ENCODE measurements around the gene MTARC2.

Gene MTARC2

DNA sequence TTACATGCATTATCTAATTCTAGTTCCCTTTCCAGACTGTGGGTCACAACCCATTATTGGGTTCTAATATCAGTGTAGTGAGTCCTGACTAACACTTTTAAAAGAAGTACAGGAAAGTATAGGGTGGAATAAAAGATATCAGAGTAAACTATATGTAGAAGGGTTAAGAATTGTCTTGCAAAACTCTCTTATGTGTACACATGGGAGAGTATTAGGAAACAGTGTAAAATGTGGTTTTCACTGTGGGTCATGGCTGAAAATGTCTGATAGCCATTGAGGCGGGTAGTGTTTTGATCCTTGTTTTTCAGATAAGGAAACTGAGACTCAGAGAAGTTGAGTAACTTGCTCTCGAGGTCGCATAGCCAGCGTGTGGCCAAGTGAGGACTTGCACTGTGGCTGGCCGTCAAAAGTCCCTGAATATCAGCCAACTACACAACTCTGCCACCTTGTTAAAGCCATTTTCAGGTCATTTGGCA, 20.0 kb downstream of the MTARC2 start:
- no peak for DNase-seq (ENCODE audit: low spot score)

DNA sequence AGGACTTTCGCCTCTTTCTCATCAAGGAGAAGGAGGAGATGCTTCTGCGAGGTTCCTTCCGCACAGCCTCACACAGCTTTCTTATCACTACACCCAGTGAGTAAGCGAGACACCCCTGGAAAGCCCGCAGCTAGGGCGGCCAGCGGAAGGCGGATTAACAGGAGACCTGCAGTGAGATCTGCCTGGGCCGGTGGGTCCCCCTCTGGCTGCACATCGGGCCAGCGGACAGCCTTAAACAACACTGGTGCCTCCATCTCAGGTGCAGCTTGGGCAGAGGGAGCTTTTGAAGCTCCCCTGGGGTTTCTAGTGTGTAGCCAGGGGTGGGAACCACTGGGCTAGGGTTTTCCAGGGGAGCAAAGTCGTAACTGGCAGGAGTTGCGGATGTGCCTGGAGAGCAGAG, 21.1 kb downstream of the MTARC2 start:
- no peak for DNase-seq (ENCODE audit: low spot score)

DNA sequence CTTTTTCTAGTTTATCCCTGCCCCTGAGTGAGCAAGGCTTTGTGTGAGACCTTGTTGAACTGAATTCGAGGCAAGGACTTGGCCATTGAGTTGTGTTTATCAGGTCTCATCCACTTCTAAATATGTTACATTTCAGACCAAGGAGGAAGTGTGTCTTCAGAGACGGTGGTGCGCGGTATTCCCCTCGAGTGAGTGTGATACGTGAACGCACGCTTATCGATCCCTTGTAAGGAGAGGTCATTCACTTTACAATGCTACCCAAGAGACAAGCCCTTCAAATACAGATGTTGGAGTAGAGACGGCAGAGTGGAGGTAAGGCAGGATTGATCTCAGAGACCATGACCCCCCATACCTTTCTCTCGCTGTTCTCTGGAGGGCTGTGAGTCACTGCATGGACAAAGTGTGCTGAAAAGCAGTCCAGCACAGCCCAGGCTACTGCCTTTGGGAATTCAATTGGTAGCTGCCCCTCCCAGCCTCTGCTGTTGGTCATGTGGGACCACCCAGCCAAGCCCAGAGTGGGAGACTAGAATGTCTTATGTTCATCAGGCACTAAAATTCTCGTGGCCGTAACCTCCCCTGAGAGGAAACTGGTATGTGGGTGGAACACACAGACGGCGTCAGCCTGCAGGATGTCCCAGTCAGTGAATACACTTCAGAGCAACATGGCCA, 22.3 kb downstream of the MTARC2 start:
- no peak for DNase-seq (ENCODE audit: low spot score)

DNA sequence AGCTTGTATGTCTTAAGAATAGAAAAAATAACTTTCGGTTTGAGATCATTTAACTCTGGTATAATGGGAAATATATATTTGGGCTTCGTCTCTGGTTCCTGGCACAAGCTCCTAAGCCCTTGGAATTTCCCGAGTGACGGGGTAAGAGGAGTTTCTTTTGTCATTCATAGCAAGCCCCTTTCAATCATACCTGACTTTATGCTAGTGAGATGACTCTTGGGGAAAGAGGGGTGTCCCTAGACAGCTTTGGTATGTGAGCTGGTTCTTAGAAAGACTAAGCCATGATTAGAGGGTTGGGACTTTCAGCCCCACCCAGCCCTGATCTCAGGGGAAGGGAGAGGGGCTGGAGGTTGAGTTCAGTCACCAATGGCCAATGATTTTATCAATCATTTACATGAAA, 24.7 kb downstream of the MTARC2 start:
- DNase-seq (ENCODE audit: low spot score) = no peak

DNA sequence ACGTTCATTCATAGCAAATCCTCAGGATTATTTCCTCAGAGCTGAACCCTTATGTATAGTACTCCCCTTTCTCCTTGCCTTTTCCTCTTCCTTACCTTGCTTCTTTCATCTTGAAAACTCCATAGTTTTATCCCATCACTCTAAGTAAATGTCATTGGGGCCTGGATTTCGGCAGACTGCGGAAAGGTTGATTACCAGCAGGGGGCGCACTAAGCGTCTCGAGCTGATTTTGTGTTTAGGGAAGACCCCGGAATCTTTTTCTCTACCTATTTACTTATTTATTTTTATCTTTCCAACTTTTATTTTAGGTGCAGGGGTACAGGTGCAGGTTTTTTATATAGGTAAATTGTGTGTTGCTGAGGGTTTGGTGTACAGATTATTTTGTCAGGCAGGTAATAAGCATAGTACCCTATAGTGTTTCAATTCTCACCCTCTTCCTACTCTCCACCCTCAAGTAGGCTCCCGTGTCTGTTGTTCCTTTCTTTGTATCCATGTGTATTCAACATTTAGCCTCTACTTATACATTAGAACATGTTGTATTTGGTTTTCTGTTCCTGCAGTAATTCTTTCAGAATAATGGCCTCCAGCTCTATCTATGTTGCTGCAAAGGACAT, 27.2 kb downstream of the MTARC2 start:
- peak; percentile 6 for DNase-seq (ENCODE audit: low spot score)

DNA sequence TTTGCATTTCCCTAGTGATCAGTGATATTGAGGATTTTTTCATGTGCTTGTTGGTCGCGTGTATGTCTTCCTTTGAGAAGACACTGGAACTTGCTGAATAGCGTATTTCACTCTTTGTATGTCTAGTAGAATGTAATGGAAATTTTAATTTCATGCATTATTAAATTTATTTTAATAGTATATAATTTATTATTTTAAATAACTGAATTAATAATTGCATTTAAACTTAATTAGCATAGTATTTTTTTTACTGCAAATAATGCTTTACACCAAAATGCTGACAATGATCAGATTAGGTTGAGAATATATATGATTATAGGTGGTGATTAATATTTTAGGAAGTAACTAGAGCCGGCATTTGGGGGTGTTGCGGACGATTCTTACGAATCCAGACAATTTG, 28.1 kb downstream of the MTARC2 start:
- DNase-seq (ENCODE audit: low spot score) = no peak

DNA sequence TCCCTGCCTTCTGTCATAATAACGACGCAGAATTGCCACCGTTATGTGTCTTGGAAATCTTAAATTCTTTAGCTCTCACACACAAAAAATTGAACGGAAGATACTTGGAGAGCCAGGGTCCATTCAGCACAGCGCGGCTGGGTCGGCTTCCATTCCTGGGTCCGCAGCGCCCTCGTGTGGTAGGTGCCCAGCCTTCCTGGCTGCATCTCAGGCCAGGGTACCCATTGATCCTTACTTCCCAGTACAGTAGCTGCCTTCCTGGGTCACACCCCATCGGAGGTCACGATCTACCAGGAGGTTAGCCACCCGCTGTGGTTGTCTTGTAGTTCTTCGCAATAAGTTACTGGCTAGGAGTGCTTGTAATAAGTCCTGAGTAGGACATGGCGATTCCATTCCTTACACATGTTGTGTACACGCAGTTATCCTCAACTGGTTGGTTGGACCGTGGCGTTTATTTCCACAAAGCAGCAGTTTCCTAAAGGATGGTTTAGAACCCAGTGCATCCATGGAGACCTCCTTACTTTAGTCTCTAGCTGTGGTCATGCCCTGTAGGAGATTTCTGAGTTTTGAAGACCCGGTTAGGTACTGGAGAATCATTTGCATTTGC, 28.7 kb downstream of the MTARC2 start:
- peak; percentile 36 for DNase-seq (ENCODE audit: low spot score)

DNA sequence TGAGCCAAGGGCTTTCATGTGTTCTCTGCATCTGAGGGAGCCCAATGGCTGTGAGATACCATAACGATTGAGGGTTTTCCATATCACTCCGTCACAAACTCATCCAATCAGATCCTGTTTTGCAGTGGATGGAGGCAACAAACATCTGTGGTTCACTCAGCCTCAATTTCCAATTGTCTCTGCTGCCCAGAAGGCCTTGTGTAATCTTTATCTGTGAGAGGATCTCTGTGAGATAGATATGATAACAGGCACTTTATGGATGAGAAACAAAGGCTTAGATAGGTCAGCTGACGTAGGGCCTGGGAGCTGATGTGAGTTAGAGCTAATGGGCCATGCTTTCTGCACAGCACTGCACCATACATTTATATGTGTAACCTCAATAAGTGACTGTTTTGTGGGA, 35.3 kb downstream of the MTARC2 start:
- DNase-seq (ENCODE audit: low spot score) = no peak

DNA sequence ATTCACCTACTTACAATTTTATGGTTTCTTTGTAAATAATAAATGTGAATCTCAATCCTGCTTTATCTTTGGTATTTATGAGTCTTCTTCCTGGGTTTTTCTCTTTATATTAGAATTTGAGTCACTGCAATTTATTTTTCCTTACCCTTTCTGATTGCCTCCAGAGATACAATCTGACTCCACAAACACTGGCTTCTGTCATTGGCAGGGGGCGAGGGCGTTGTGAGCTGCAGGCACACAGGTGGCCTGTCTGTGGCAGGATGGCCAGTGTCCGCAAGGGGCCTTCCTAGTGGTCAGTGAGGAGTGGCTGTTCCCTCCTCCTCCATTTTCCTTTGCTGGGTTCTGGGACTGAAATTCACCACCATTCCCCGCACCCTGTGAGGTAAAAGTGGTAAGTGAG, 36.6 kb downstream of the MTARC2 start:
- no peak for DNase-seq (ENCODE audit: low spot score)

DNA sequence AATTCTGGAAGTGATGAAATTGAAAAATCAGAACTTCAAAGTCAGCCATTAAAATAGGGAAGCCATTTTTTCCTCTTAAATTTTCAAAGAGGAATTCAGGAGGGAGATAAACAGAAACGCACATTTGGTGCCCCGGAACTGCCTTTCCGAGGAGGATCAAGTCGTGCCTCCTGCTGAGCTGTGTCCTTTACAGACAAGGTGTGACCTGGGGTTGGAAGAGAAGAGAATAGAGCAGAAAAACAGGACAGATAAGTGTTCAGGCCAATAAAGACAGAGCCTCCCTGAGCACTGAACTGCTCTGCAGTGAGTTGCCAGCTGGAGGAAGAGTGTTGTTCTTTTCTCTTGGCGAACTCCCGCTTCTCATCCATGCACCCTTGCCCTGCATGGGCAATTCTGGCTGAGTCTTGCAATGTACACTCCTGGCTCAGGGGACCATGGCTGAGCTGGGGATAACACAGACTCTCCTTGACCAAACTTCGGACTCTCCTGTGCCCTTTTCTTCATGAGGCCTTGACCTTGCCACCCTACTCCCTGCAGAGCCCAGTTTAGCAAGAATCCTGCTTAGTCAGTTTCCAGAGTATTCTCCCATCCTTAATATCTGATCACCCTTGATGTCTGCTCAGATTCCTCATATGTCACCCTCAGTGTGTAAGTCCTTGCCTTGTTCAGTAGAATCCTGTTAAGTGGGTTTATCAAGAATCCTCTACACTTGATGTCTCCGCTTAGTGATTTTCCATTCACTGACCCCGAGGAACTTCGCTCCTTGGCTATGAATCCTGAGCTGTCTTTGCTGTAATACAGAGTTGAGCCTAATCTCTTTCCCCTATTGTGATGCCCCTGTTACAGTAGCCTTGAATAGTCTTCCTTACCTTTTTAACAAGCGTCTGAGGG, 37.3 kb downstream of the MTARC2 start:
- DNase-seq (ENCODE audit: low spot score) = no peak

DNA sequence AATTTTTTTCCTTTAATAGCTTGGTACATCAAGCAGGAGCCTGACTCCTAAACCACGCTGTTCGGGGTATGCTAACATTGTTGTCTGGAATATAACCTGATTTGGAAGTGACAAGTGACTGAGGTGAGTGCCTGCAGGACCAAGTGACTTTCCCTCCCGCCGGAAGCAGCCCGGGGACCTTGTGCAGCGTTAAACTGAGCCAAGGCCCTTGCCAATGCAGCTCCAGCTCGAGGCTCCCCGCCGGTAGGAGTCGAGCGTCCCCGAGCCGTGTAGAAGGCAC, 37.9 kb downstream of the MTARC2 start:
- no peak for DNase-seq (ENCODE audit: low spot score)

DNA sequence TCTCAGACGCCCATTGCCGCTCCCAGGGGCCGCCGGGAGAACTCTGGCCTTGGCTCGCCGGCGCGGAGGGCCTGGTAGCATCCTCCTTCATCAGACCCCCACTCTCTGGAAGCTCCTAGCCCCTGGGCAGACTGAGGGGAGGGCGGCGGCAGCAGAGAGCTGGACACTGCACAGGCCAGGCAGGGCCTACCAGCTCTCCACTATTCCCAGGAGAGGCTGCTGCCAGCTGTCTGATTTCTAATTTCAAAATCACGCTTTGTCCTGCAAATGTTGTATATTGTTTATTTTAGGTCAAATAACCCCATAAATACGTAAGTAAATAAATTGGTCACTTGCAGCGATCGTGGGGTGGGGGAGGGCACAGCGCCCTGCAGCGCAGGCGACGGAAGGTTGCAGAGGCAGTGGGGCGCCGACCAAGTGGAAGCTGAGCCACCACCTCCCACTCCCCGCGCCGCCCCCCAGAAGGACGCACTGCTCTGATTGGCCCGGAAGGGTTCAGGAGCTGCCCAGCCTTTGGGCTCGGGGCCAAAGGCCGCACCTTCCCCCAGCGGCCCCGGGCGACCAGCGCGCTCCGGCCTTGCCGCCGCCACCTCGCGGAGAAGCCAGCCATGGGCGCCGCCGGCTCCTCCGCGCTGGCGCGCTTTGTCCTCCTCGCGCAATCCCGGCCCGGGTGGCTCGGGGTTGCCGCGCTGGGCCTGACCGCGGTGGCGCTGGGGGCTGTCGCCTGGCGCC, 38.4 kb downstream of the MTARC2 start, which contains the start of gene MTARC1:
Gene MTARC1, plus strand, starts transcription at position 577 of the 732 bp plus-strand sequence. Its CDS starts 32 bp downstream, at position 609.
- DNase-seq (ENCODE audit: low spot score) = no peak

DNA sequence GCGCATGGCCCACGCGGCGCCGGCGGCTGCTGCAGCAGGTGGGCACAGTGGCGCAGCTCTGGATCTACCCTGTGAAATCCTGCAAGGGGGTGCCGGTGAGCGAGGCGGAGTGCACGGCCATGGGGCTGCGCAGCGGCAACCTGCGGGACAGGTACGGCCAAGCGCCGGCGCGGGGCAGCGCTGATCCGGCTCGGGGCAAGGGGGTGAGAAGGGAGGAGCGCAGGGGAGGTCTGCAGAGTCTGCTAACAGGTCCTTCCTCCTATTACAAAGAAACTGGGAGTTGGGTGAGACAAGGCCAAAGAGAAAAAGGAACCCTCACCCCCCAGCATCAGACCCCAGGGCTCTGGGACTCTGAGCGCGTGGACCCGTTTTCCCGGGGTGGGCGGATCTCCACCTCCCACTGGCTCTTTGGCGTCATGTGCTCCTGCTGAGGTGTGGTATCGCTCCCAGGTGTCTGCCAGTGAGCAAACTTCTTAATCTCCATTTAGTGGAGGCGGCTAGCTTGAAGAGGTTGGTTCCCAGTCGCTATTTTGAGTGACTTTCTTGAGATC, 39.0 kb downstream of the MTARC2 start:
- DNase-seq (ENCODE audit: low spot score) = no peak

DNA sequence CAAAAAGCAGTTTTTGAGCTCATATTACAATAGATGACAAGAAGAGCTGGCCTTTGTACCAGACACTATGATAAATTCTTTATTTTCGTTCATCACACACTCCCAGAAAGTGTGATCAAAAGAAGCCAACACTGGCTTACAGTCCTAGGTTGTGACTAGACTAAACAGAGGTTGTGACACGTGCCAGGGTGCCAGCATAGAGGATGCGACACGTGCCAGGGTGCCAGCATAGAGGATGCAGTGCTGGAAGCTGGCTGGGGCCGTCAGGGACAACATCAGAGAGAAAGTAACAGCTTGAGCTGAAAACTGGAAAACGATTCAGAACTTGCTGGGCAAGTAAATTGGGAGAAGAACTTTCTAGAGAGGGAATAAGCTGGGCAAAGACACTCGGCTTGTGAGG, 40.8 kb downstream of the MTARC2 start:
- DNase-seq (ENCODE audit: low spot score) = no peak

DNA sequence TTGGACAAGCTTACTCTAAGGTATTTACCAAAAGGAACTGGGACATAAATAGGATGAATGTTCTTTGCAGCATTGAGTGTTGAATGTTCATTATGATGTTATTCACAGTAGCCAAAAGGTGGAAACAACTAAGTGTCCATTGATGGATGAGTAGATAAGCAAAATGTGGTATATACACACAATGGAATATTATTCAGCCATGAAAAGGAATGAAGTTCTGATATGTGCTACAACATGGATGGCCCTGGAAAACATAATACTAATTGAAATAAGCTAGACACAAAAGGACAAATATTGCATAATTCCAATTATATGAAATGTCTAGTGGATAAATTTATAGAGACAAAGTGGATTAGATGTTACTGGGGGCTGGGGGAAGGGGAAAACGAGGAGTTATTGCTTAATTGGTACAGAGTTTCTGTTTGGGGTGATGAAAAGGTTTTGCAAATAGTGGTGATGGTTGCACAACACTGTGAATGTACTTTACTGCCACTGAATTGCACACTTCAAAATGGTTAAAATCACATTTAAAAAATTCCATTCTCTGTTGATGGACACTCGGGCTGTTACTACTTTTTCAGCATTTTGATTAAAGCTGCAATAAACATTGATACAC, 41.5 kb downstream of the MTARC2 start:
- DNase-seq (ENCODE audit: low spot score) = no peak

DNA sequence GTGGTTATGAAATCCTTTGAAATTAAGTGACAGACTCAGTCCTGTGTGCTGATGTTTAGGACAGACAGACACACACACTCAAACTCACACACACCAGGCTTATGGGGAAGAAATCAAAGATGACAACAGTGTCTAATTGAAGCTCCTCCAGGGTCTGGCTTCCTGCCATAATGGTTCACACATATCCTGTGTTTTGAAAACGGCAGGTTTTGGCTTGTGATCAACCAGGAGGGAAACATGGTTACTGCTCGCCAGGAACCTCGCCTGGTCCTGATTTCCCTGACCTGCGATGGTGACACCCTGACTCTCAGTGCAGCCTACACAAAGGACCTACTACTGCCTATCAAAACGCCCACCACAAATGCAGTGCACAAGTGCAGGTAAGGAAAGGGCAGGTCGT, 43.2 kb downstream of the MTARC2 start:
- no peak for DNase-seq (ENCODE audit: low spot score)

DNA sequence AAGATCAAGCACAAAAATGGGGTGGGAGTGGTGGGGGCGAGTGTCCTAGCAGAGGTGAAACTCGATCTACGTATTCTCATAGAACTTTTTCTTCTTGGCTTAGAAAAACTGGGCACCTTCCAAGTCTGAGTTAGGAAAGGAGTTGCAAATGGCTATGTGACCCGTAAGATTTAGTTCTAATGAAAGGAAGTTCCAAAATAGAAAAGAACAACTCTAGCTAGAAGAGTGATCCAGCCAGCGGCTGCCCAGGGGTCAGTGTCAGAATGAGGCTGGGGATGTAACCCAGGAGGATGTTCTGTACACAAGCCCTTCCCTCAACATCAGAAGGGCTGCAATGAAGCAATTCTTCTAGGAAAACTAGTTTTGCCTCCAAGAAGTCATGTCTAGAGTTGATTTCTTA, 43.8 kb downstream of the MTARC2 start:
- no peak for DNase-seq (ENCODE audit: low spot score)

DNA sequence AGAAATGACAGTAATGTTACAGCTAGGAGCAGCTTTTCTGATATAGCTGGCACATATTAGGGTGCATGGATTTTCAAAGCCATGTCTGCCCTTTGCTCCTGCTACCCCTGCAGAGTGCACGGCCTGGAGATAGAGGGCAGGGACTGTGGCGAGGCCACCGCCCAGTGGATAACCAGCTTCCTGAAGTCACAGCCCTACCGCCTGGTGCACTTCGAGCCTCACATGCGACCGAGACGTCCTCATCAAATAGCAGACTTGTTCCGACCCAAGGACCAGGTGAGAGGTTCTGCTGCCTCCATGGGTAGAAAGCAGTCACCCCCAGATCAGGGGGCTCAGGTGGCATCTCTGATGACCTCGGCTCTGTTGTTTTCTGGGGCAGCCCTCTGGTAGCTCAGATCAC, 48.4 kb downstream of the MTARC2 start:
- no peak for DNase-seq (ENCODE audit: low spot score)

DNA sequence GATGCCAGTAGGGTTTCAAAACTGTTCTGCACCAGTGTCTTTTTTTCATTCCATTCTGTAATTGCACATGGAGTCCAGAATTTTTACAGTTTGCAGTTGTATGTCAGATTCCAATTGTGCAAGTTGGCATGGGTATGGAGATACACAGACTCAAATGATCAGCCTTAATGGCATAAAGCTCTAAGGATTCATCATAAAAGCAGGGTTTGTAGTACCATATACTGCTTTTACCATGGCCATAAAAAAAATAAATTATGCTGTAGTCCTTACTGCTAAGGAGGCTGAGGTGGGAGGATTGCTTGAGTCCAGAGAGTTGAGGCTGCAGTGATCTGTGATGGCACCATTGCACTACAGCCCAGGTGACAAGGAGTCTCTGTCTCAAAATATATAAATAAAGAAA, 48.9 kb downstream of the MTARC2 start:
- DNase-seq (ENCODE audit: low spot score) = no peak

DNA sequence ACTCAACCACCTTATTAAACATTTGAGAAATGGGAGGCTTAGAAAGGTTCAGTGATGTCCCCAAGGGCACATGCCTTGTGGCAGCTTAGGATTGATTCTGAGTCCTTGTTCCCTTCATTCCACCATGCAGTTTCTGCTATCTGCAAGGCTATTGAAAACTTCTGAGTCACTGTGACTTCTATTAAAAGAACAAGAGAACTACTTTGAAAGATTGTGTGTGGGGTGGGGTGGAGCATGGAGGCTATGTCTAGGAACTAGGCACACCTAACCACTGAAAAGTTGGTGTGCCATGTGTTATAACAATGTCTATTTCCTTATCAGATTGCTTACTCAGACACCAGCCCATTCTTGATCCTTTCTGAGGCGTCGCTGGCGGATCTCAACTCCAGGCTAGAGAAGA, 49.4 kb downstream of the MTARC2 start:
- DNase-seq (ENCODE audit: low spot score) = no peak

DNA sequence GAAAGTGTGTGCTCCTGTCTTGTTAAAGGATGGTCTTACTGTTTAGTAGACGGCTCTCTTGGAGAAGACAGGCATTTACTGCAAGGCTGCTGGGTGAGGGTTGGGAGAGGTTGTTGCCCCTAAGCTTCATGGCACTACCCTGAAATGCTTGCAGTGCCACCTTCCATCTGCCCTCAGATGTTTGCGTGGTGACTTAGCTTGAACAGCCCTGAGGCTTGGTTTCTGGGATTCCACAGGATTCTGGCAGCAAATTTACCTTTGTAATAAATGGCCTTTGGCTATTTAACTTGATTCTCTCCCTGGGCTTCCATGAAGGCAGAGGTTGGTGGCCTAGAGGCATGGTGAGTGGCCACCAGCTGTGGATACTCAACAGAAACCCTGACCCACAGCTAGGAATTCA, 50.2 kb downstream of the MTARC2 start:
- no peak for DNase-seq (ENCODE audit: low spot score)
